KMS-11 (cell line): Measurements from ENCODE around the gene TM7SF2.

Experiments
- H2AFZ ChIP-seq: fragments of 200-600 bp; sonication (generic); 2 replicates; pipeline ENCODE4 v1.6.1; 2016; ENCODE audit warnings: antibody characterized with exemption, mixed run types, low read depth
- H3K27ac ChIP-seq: fragments of 200-600 bp; sonication (generic); 2 replicates; pipeline ENCODE4 v1.6.1; 2016; ENCODE audit warnings: mild to moderate bottlenecking, mixed run types
- H3K27me3 ChIP-seq: fragments of 200-600 bp; sonication (generic); 2 replicates; pipeline ENCODE4 v1.6.1; 2017; ENCODE audit warnings: mild to moderate bottlenecking, low read depth, mixed run types, moderate library complexity; ENCODE audit not compliant: insufficient read depth
- H3K36me3 ChIP-seq: fragments of 200-600 bp; sonication (generic); 2 replicates; pipeline ENCODE4 v1.6.1; 2017; ENCODE audit warnings: mild to moderate bottlenecking, mixed run types; ENCODE audit not compliant: insufficient read depth
- H3K4me1 ChIP-seq: fragments of 200-600 bp; sonication (generic); 2 replicates; pipeline ENCODE4 v1.6.1; 2016; ENCODE audit warnings: mild to moderate bottlenecking, low read depth, mixed run types; ENCODE audit not compliant: poor library complexity, severe bottlenecking
- H3K4me2 ChIP-seq: fragments of 200-600 bp; sonication (generic); 2 replicates; pipeline ENCODE4 v1.7.0; 2016; ENCODE audit warnings: mild to moderate bottlenecking, mixed run types
- H3K4me3 ChIP-seq: fragments of 200-600 bp; sonication (generic); IDR thresholded peaks from 2 replicates; pipeline ENCODE4 v1.6.1; 2017; ENCODE audit warnings: low read depth, low read length, mixed read lengths; ENCODE audit not compliant: insufficient read depth
- H3K79me2 ChIP-seq: fragments of 200-600 bp; sonication (generic); 2 replicates; pipeline ENCODE4 v1.6.1; 2016; ENCODE audit warnings: low read depth, mixed run types; ENCODE audit not compliant: insufficient read depth
- H3K9ac ChIP-seq: fragments of 200-600 bp; sonication (generic); 2 replicates; pipeline ENCODE4 v1.6.1; 2016; ENCODE audit warnings: mild to moderate bottlenecking, mixed run types
- H4K20me1 ChIP-seq: fragments of 200-600 bp; sonication (generic); 2 replicates; pipeline ENCODE4 v1.6.1; 2016; ENCODE audit warnings: mild to moderate bottlenecking, mixed run types; ENCODE audit not compliant: insufficient read depth
- CTCF ChIP-seq: fragments of 200-600 bp; sonication (generic); conservative IDR thresholded peaks from 2 replicates; pipeline ENCODE4 v1.6.1; 2017; ENCODE audit warnings: low read depth, mild to moderate bottlenecking, antibody characterized with exemption, low read length, moderate library complexity, mixed read lengths

Gene TM7SF2

GRCh38 chr11:65157336-65157735, 45.7 kb downstream of the TM7SF2 start:
- Histone ChIP-seq H4K20me1 (no peaks in the 10 kb centered on the region), H3K4me1 (no peaks in the 10 kb centered on the region), H3K4me2 (no peak overlapping the region), H3K36me3 (no peaks in the 10 kb centered on the region), H3K9ac (no peak overlapping the region), H3K79me2 (no peaks in the 10 kb centered on the region), H3K27me3 (no peaks in the 10 kb centered on the region), H3K27ac (no peak overlapping the region), H3K4me3 (no peak overlapping the region), H2AFZ (no peak overlapping the region)
- no peak for TF ChIP-seq CTCF

- H4K20me1 ChIP-seq = no peaks in the 10 kb centered on the region
- no peak overlapping the region for H3K27ac ChIP-seq
- no peak overlapping the region for H2AFZ ChIP-seq
- H3K9ac ChIP-seq = no peak overlapping the region
- no peaks in the 10 kb centered on the region for H3K79me2 ChIP-seq
- no peak overlapping the region for H3K4me3 ChIP-seq
- no peaks in the 10 kb centered on the region for H3K36me3 ChIP-seq
- no peak overlapping the region for H3K4me2 ChIP-seq
- no peaks in the 10 kb centered on the region for H3K4me1 ChIP-seq
- no peaks in the 10 kb centered on the region for H3K27me3 ChIP-seq
- TF ChIP-seq CTCF = no peak
These were observed 47.3 kb downstream of the TM7SF2 start for GRCh38 chr11:65159012-65159411.

- Histone ChIP-seq H3K4me1 (no peaks in the 10 kb centered on the region), H3K27ac (no peak overlapping the region), H3K27me3 (no peaks in the 10 kb centered on the region), H3K4me2 (no peak overlapping the region), H3K79me2 (no peaks in the 10 kb centered on the region), H3K4me3 (no peak overlapping the region), H3K9ac (no peak overlapping the region), H4K20me1 (no peaks in the 10 kb centered on the region), H3K36me3 (no peaks in the 10 kb centered on the region), H2AFZ (no peak overlapping the region)
- no peak for TF ChIP-seq CTCF
These were observed 49.0 kb downstream of the TM7SF2 start for GRCh38 chr11:65160643-65161042.

GRCh38 chr11:65163684-65164083, 52.0 kb downstream of the TM7SF2 start:
- no peaks in the 10 kb centered on the region for H4K20me1 ChIP-seq
- no peaks in the 10 kb centered on the region for H3K4me1 ChIP-seq
- no peak overlapping the region for H3K9ac ChIP-seq
- TF ChIP-seq CTCF = no peak
- no peak overlapping the region for H2AFZ ChIP-seq
- H3K4me2 ChIP-seq = no peak overlapping the region
- no peaks in the 10 kb centered on the region for H3K79me2 ChIP-seq
- H3K4me3 ChIP-seq = no peak overlapping the region
- H3K27me3 ChIP-seq = no peaks in the 10 kb centered on the region
- H3K36me3 ChIP-seq = no peaks in the 10 kb centered on the region
- H3K27ac ChIP-seq = no peak overlapping the region
